Measurements from ENCODE around the gene SLC44A3. TPM values are rescaled to one million over a fixed set of nuclear protein-coding genes. Genes with fewer than 3 reads are reported as not detected.

SLC44A3 gene
- polyA plus RNA-seq, 1 of the 3 experiments (the other 2 are of a cell fraction): 2.6 TPM

- ChIA-PET POLR2A (no interaction called here), CTCF (interaction anchor here (1.1 kb wide), 1 partner anchor 29 kb away, joined by 3 read pairs; no protein-coding TSS in a partner anchor)
- H3K9me2 ChIP-seq: no peaks in the 10 kb centered on the region
- 85% methylated on average over 2 of the region's 2 CpGs for WGBS (ENCODE audit: low lambda C conversion rate)
- no peak overlapping the region for H3K9ac ChIP-seq
- H3K27ac ChIP-seq (ENCODE audit: low read depth in 2 of 2, low read length in 1 of 2): no peak overlapping the region
- TF ChIP-seq RXRA (IDR thresholded peaks at IDR 0.05; ENCODE audit: borderline replicate concordance, low read depth): no peak
- no peak for TF ChIP-seq RCOR1 (IDR thresholded peaks at IDR 0.05; ENCODE audit: low read length)
- no peak for TF ChIP-seq NRF1 (IDR thresholded peaks at IDR 0.05; ENCODE audit: low read depth, low read length)
- no peak for TF ChIP-seq SIN3A (IDR thresholded peaks at IDR 0.05; ENCODE audit: borderline replicate concordance, low read depth, low read length)
- TF ChIP-seq RFX5 (IDR thresholded peaks at IDR 0.05; ENCODE audit: low read length): no peak
- no peak for TF ChIP-seq TEAD4 (IDR thresholded peaks at IDR 0.05; ENCODE audit: borderline replicate concordance, insufficient read depth)
- no peaks in the 10 kb centered on the region for H3K36me3 ChIP-seq (replicated peaks in 1 of 2; ENCODE audit: control insufficient read depth in 1 of 2, insufficient read depth in 2 of 2, low read length in 1 of 2)
- H4K20me1 ChIP-seq (ENCODE audit: insufficient read depth): no peaks in the 10 kb centered on the region
- no peak overlapping the region for H3K4me3 ChIP-seq (ENCODE audit: low read depth in 2 of 2, low read length in 1 of 2)
- H2AFZ ChIP-seq (ENCODE audit: low read depth): no peak overlapping the region
- H3K79me2 ChIP-seq (ENCODE audit: insufficient read depth): no peaks in the 10 kb centered on the region
- no peak overlapping the region for H3K4me2 ChIP-seq
- no peak for DNase-seq
- H3K9me3 ChIP-seq: no peaks in the 10 kb centered on the region
- no peaks in the 10 kb centered on the region for H3K27me3 ChIP-seq (ENCODE audit: insufficient read depth)
- no peaks in the 10 kb centered on the region for H3F3A ChIP-seq (replicated peaks; ENCODE audit: insufficient read depth)
- H3K4me1 ChIP-seq (ENCODE audit: control insufficient read depth in 1 of 2, insufficient read depth in 2 of 2, low read depth in 1 of 2, low read length in 1 of 2): peaks cover 8 to 16% of the 10 kb centered on the region in 2 experiments; a peak in 3 of 4 replicates
Measured at GRCh38 chr1:94798462-94798861, 21.7 kb upstream of the SLC44A3 start.

GRCh38 chr1:94799206-94799605 lies 21.0 kb upstream of the SLC44A3 start:
- DNase-seq: no peak
- Histone ChIP-seq H3K27ac (ENCODE audit: low read depth in 2 of 2, low read length in 1 of 2) (no peak overlapping the region), H3K4me3 (ENCODE audit: low read depth in 2 of 2, low read length in 1 of 2) (no peak overlapping the region), H2AFZ (ENCODE audit: low read depth) (no peak overlapping the region), H3K9me2 (no peaks in the 10 kb centered on the region), H3K79me2 (ENCODE audit: insufficient read depth) (no peaks in the 10 kb centered on the region), H3K9ac (no peak overlapping the region), H3K4me2 (no peak overlapping the region), H4K20me1 (ENCODE audit: insufficient read depth) (no peaks in the 10 kb centered on the region), H3K9me3 (no peaks in the 10 kb centered on the region), H3F3A (replicated peaks; ENCODE audit: insufficient read depth) (no peaks in the 10 kb centered on the region), H3K4me1 (ENCODE audit: control insufficient read depth in 1 of 2, insufficient read depth in 2 of 2, low read depth in 1 of 2, low read length in 1 of 2) (peaks cover 8 to 24% of the 10 kb centered on the region in 2 experiments; a peak in 3 of 4 replicates), H3K36me3 (replicated peaks in 1 of 2; ENCODE audit: control insufficient read depth in 1 of 2, insufficient read depth in 2 of 2, low read length in 1 of 2) (no peaks in the 10 kb centered on the region), H3K27me3 (ENCODE audit: insufficient read depth) (no peaks in the 10 kb centered on the region)
- 79% methylated on average over 4 of the region's 4 CpGs for WGBS (ENCODE audit: low lambda C conversion rate)
- ChIA-PET CTCF (interaction anchor here (0.8 to 1.1 kb wide), 2 partner anchors 29 to 318 kb away, joined by 3 read pairs; no protein-coding TSS in a partner anchor), POLR2A (no interaction called here)
- TF ChIP-seq SMC3 (IDR thresholded peaks at IDR 0.05; ENCODE audit: low read depth, low read length) (no peak), CHD2 (IDR thresholded peaks at IDR 0.05; ENCODE audit: low read length, partially characterized antibody) (no peak), FOXM1 (IDR thresholded peaks at IDR 0.05; ENCODE audit: low read depth) (no peak), POLR2AphosphoS5 (IDR thresholded peaks at IDR 0.05; ENCODE audit: low read depth, low read length) (no peak), EZH2phosphoT487 (IDR thresholded peaks at IDR 0.05; ENCODE audit: borderline replicate concordance, low read depth) (no peak), NRF1 (IDR thresholded peaks at IDR 0.05; ENCODE audit: low read depth, low read length) (no peak)
- TF ChIP-seq, protein P1, sequence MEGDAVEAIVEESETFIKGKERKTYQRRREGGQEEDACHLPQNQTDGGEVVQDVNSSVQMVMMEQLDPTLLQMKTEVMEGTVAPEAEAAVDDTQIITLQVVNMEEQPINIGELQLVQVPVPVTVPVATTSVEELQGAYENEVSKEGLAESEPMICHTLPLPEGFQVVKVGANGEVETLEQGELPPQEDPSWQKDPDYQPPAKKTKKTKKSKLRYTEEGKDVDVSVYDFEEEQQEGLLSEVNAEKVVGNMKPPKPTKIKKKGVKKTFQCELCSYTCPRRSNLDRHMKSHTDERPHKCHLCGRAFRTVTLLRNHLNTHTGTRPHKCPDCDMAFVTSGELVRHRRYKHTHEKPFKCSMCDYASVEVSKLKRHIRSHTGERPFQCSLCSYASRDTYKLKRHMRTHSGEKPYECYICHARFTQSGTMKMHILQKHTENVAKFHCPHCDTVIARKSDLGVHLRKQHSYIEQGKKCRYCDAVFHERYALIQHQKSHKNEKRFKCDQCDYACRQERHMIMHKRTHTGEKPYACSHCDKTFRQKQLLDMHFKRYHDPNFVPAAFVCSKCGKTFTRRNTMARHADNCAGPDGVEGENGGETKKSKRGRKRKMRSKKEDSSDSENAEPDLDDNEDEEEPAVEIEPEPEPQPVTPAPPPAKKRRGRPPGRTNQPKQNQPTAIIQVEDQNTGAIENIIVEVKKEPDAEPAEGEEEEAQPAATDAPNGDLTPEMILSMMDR (IDR thresholded peaks at IDR 0.05): no peak

Data from SK-N-SH (cell line).